Mesothelial cell of epicardium (in vitro differentiated cells): Measurements from ENCODE around the gene CDH8. TPM values are rescaled to one million over a fixed set of nuclear protein-coding genes. Genes with fewer than 3 reads are reported as not detected.

Experiments
- DNase-seq, 2 experiments: peaks; one replicate each; pipeline ENCODE4 v3.0.0; 2021; ENCODE audit warnings: low spot score in 2 of 2; ENCODE audit not compliant: unreplicated experiment in 2 of 2
- H3K27ac Mint-ChIP-seq: 2 replicates; pipeline ENCODE4 v1.8.0; 2021; ENCODE audit warnings: mixed read lengths
- H3K27me3 Mint-ChIP-seq: 2 replicates; pipeline ENCODE4 v1.8.0; 2021; ENCODE audit warnings: low read depth, mixed read lengths
- H3K36me3 Mint-ChIP-seq: 2 replicates; pipeline ENCODE4 v1.8.0; 2021; ENCODE audit warnings: mixed read lengths
- H3K4me1 Mint-ChIP-seq: 2 replicates; pipeline ENCODE4 v1.8.0; 2021; ENCODE audit warnings: mixed read lengths
- H3K4me3 Mint-ChIP-seq: 2 replicates; pipeline ENCODE4 v1.8.0; 2021; ENCODE audit warnings: mild to moderate bottlenecking, moderate library complexity, mixed read lengths
- H3K9me3 Mint-ChIP-seq: 2 replicates; pipeline ENCODE4 v1.8.0; 2021; ENCODE audit warnings: mixed read lengths
- total RNA-seq: library from RNA; stranded (reverse); gene quantifications from 3 replicates; pipeline ENCODE4 v1.2.1, GENCODE V29; 2021
- TF ChIP-seq, protein P1 (sequence below): fragments of 200-600 bp; sonication (generic); IDR thresholded peaks from one replicate; pipeline ENCODE4 v1.5.0; 2021; ENCODE audit warnings: antibody characterized with exemption; ENCODE audit not compliant: unreplicated experiment

Gene CDH8
- total RNA-seq, 1 donor from 2014 or later, result 20.2 TPM

DNA sequence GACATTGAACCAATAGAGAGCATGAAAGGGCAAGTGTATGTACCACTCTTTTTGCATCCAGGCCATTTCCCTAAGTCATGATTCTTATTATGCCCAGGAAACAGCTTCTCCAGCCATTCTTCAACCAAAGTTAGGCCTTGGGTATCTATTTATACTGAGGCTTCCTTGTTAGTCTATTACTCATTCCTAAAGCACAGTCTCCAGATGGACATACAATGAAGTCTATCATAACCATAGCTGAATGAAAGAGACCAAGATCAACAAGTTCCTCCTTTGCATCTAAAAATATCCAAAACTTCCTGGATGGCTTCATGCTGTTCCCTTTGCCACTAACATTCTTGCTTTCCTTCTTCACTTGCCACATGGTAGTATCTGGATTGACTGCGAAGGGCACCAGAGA lies 265.9 kb downstream of the CDH8 start:
- no peak for DNase-seq
- TF ChIP-seq, protein P1, sequence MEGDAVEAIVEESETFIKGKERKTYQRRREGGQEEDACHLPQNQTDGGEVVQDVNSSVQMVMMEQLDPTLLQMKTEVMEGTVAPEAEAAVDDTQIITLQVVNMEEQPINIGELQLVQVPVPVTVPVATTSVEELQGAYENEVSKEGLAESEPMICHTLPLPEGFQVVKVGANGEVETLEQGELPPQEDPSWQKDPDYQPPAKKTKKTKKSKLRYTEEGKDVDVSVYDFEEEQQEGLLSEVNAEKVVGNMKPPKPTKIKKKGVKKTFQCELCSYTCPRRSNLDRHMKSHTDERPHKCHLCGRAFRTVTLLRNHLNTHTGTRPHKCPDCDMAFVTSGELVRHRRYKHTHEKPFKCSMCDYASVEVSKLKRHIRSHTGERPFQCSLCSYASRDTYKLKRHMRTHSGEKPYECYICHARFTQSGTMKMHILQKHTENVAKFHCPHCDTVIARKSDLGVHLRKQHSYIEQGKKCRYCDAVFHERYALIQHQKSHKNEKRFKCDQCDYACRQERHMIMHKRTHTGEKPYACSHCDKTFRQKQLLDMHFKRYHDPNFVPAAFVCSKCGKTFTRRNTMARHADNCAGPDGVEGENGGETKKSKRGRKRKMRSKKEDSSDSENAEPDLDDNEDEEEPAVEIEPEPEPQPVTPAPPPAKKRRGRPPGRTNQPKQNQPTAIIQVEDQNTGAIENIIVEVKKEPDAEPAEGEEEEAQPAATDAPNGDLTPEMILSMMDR, result no peak
- Mint-ChIP-seq H3K4me1 (peaks cover 8% of the 10 kb centered on the region), H3K27ac (no peak overlapping the region), H3K4me3 (no peak overlapping the region), H3K9me3 (peaks cover 4% of the 10 kb centered on the region), H3K36me3 (no peaks in the 10 kb centered on the region), H3K27me3 (no peaks in the 10 kb centered on the region)

DNA sequence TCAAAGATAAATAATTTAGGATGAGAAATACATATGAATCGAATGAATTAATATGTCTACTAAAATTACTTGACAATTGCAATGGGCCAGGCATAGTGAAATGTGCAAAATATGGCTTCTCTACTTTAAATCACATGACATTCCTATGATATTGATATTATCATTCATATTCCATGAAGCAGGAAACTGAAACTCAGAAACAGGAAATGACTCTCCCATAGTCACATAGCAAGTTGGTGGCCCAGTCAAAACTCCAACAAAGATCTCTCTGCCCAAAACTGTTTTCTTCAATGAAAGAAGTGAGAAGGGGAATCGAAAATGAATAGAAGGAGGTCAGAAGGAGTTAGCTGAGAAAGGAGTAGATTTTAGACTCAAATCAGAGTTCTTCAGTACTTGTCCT lies 272.2 kb downstream of the CDH8 start:
- no peaks in the 10 kb centered on the region for H3K36me3 Mint-ChIP-seq
- no peaks in the 10 kb centered on the region for H3K27me3 Mint-ChIP-seq
- H3K27ac Mint-ChIP-seq, result no peak overlapping the region
- no peak overlapping the region for H3K4me3 Mint-ChIP-seq
- TF ChIP-seq, protein P1, result no peak
- no peaks in the 10 kb centered on the region for H3K4me1 Mint-ChIP-seq
- peaks cover 4% of the 10 kb centered on the region for H3K9me3 Mint-ChIP-seq
- DNase-seq, result no peak

DNA sequence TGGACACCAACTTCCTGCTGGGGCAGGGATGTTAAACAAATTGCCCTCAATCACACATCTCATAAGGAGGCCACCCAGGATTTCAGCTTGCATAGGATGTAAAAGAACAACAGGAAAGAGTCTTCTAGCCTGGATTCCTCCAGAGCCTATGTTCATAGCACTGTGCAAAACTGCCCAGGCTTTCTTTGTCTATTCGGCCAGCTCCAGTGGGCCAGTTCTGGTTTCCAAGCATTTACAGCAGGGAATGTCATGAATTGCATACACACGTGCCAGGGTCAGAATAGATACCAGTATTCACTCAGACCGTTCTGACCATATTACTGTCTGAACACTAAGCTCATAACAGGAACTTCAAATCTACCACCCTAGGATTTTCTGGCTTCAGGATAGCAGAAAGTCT lies 273.2 kb downstream of the CDH8 start:
- Mint-ChIP-seq H3K4me3 (no peak overlapping the region), H3K36me3 (no peaks in the 10 kb centered on the region), H3K27me3 (no peaks in the 10 kb centered on the region), H3K4me1 (no peaks in the 10 kb centered on the region), H3K9me3 (peaks cover 4% of the 10 kb centered on the region), H3K27ac (no peak overlapping the region)
- TF ChIP-seq, protein P1, result no peak
- no peak for DNase-seq

GRCh38 chr16:61730997-61731396 lies 305.2 kb downstream of the CDH8 start:
- TF ChIP-seq, protein P1, result no peak
- Mint-ChIP-seq H3K4me3 (no peak overlapping the region), H3K36me3 (peaks cover 1% of the 10 kb centered on the region), H3K27me3 (no peaks in the 10 kb centered on the region), H3K9me3 (peaks cover 13% of the 10 kb centered on the region), H3K4me1 (no peaks in the 10 kb centered on the region), H3K27ac (no peak overlapping the region)
- no peak for DNase-seq

DNA sequence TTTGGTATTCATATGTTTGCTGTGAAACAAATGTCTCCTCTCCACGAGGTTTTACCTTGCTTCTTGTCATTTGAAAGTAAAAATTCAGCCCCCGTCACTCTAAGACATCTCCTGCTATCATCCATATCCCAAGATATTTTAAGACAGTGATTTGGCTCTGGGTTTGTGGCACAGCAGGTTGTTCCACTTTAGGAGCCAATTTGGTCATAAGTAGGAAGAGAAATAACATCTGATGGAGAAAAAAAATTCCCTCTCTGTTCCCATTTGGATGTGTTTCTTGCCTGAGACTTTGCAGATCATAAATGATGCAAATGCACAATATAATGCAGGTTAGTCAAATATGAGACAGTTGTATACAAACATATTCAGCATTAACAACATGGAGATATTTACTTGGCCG lies 309.5 kb downstream of the CDH8 start:
- Mint-ChIP-seq H3K9me3 (no peaks in the 10 kb centered on the region), H3K4me1 (no peaks in the 10 kb centered on the region), H3K36me3 (no peaks in the 10 kb centered on the region), H3K27ac (no peak overlapping the region), H3K27me3 (no peaks in the 10 kb centered on the region), H3K4me3 (no peak overlapping the region)
- TF ChIP-seq, protein P1, result no peak
- no peak for DNase-seq

DNA sequence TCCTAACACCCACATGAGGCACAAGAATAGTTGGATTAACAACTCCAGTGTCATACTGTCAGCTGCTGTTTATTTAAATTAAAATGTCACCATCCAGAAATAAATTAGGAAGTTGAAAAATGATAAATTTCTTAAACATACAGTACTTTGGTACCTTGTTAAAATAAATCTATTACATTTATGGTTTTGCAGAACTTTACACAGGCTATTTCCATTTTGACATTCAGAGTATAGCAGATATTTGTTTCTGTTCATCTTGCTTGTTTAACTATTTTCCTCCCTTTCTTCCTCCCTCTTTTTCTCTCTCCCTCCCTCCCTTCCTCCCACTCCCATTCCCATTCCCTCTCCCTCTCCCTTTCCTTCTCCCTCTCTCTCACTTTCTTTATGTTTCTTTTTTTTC lies 310.1 kb downstream of the CDH8 start:
- Mint-ChIP-seq H3K4me1 (no peaks in the 10 kb centered on the region), H3K27ac (no peak overlapping the region), H3K27me3 (no peaks in the 10 kb centered on the region), H3K4me3 (no peak overlapping the region), H3K9me3 (no peaks in the 10 kb centered on the region), H3K36me3 (no peaks in the 10 kb centered on the region)
- TF ChIP-seq, protein P1, result no peak
- no peak for DNase-seq
